ENCODE results near the gene CRYBB2. TPM values are rescaled to one million over a fixed set of nuclear protein-coding genes. Genes with fewer than 3 reads are reported as not detected.

The CRYBB2 gene
- total RNA-seq, 1 experiment from 2014 or later: 0.39 TPM

- POLR2A ChIA-PET: no interaction called here
- no peak overlapping the region for H3K27ac ChIP-seq (ENCODE audit: low read length)
These were observed 44.5 kb upstream of the CRYBB2 start for GRCh38 chr22:25174888-25175411.

DNA sequence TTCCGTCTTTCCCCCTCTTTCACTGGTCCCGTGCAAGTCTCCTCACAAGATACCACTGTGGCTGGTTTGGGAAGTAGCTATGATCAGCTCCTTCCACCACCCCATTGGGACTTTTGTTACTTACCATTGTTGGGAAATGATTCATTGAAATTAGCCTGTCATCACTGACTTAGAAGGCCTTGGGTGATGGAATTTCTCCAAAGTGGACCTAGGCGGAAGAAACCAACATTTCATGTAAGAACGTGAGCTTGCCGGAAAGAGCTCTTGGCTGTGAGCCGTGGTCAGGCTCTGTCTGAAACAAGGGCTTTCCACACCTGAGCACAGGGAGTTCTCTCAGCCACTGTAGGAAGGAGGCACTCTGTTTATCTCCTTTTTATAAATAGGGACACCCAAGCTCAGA lies 43.3 kb upstream of the CRYBB2 start:
- no peak for DNase-seq (ENCODE audit: low read depth, low spot score)
- Histone ChIP-seq H3K27ac (ENCODE audit: low read length) (no peak overlapping the region), H3K9me3 (ENCODE audit: control insufficient read depth, insufficient read depth, low read depth, low read length) (no peaks in the 10 kb centered on the region), H3K4me1 (ENCODE audit: control insufficient read depth, insufficient read depth, low read length) (no peaks in the 10 kb centered on the region), H3K4me3 (ENCODE audit: low read depth in 2 of 2, low read length in 2 of 2) (no peak overlapping the region), H3K27me3 (ENCODE audit: control insufficient read depth, insufficient read depth, low read length) (no peaks in the 10 kb centered on the region), H3K36me3 (ENCODE audit: control insufficient read depth, insufficient read depth, low read length) (no peaks in the 10 kb centered on the region; the same call in 1 of the 2 replicates)
- no peak for ATAC-seq
- ChIA-PET POLR2A (no interaction called here), CTCF (no interaction called here)
- no TSS peak for BruUV-seq (replicated peaks)
- intact Hi-C loops (cut with micrococcal nuclease; ENCODE audit: unreplicated experiment): no loop called here
- TF ChIP-seq SIN3A (IDR thresholded peaks at IDR 0.05; ENCODE audit: borderline replicate concordance, insufficient read depth, low read depth, low read length) (no peak), POLR2AphosphoS5 (IDR thresholded peaks at IDR 0.05; ENCODE audit: low read depth, low read length) (no peak), TCF7L2 (IDR thresholded peaks at IDR 0.05; ENCODE audit: low read depth, low read length) (no peak)
- TF ChIP-seq, protein P1, sequence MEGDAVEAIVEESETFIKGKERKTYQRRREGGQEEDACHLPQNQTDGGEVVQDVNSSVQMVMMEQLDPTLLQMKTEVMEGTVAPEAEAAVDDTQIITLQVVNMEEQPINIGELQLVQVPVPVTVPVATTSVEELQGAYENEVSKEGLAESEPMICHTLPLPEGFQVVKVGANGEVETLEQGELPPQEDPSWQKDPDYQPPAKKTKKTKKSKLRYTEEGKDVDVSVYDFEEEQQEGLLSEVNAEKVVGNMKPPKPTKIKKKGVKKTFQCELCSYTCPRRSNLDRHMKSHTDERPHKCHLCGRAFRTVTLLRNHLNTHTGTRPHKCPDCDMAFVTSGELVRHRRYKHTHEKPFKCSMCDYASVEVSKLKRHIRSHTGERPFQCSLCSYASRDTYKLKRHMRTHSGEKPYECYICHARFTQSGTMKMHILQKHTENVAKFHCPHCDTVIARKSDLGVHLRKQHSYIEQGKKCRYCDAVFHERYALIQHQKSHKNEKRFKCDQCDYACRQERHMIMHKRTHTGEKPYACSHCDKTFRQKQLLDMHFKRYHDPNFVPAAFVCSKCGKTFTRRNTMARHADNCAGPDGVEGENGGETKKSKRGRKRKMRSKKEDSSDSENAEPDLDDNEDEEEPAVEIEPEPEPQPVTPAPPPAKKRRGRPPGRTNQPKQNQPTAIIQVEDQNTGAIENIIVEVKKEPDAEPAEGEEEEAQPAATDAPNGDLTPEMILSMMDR (IDR thresholded peaks at IDR 0.05): no peak
- TF ChIP-seq, protein P2, sequence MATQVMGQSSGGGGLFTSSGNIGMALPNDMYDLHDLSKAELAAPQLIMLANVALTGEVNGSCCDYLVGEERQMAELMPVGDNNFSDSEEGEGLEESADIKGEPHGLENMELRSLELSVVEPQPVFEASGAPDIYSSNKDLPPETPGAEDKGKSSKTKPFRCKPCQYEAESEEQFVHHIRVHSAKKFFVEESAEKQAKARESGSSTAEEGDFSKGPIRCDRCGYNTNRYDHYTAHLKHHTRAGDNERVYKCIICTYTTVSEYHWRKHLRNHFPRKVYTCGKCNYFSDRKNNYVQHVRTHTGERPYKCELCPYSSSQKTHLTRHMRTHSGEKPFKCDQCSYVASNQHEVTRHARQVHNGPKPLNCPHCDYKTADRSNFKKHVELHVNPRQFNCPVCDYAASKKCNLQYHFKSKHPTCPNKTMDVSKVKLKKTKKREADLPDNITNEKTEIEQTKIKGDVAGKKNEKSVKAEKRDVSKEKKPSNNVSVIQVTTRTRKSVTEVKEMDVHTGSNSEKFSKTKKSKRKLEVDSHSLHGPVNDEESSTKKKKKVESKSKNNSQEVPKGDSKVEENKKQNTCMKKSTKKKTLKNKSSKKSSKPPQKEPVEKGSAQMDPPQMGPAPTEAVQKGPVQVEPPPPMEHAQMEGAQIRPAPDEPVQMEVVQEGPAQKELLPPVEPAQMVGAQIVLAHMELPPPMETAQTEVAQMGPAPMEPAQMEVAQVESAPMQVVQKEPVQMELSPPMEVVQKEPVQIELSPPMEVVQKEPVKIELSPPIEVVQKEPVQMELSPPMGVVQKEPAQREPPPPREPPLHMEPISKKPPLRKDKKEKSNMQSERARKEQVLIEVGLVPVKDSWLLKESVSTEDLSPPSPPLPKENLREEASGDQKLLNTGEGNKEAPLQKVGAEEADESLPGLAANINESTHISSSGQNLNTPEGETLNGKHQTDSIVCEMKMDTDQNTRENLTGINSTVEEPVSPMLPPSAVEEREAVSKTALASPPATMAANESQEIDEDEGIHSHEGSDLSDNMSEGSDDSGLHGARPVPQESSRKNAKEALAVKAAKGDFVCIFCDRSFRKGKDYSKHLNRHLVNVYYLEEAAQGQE (IDR thresholded peaks at IDR 0.05; ENCODE audit: insufficient read depth in 1 of 2, low read depth in 2 of 2, low read length in 1 of 2): no peak
- in situ Hi-C loops (cut with HindIII; ENCODE audit: low pct_unique_long_range_greater_than_20kb, low sequenced_read_pairs): no loop called here

More at GRCh38 chr22:25174888-25175411, 44.5 kb upstream of the CRYBB2 start:
- Histone ChIP-seq H3K36me3 (ENCODE audit: control insufficient read depth, insufficient read depth, low read length) (no peaks in the 10 kb centered on the region; the same call in 1 of the 2 replicates), H3K27me3 (ENCODE audit: control insufficient read depth, insufficient read depth, low read length) (no peaks in the 10 kb centered on the region), H3K9me3 (ENCODE audit: control insufficient read depth, insufficient read depth, low read depth, low read length) (no peaks in the 10 kb centered on the region), H3K4me3 (ENCODE audit: low read depth in 2 of 2, low read length in 2 of 2) (no peak overlapping the region), H3K4me1 (ENCODE audit: control insufficient read depth, insufficient read depth, low read length) (no peaks in the 10 kb centered on the region)
- DNase-seq (ENCODE audit: low read depth, low spot score): no peak
- TF ChIP-seq POLR2AphosphoS5 (IDR thresholded peaks at IDR 0.05; ENCODE audit: low read depth, low read length) (no peak), TCF7L2 (IDR thresholded peaks at IDR 0.05; ENCODE audit: low read depth, low read length) (no peak)
- intact Hi-C loops (cut with micrococcal nuclease; ENCODE audit: unreplicated experiment): no loop called here
- in situ Hi-C loops (cut with HindIII; ENCODE audit: low pct_unique_long_range_greater_than_20kb, low sequenced_read_pairs): no loop called here
- ATAC-seq: no peak
- BruUV-seq (replicated peaks): no TSS peak
- CTCF ChIA-PET: no interaction called here

DNA sequence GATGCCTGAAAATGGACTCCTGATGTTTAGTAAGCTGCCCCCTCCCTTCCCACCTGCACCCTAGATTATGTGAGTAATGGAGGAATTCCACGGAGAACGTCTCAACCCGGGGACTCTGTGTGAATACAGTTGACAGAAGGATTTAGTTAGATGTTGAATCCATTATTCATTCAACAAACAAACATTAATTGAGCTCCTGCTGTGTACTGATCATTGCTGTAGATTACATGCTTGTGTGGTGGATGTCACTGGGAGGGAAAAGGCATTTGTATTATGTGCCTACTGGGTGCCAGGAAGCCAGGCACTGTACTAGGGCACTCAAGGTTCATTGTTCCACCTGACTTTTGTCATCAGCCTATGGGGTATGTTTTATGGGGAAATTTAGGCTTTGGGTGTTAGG lies 42.6 kb upstream of the CRYBB2 start:
- intact Hi-C loops (cut with micrococcal nuclease; ENCODE audit: unreplicated experiment) (no loop called here), in situ Hi-C loops (cut with HindIII; ENCODE audit: low pct_unique_long_range_greater_than_20kb, low sequenced_read_pairs) (no loop called here)
- no peaks in the 10 kb centered on the region for H3K4me1 ChIP-seq (ENCODE audit: control insufficient read depth, insufficient read depth, low read length)
- no peak overlapping the region for H3K4me3 ChIP-seq (ENCODE audit: low read depth in 2 of 2, low read length in 2 of 2)
- TF ChIP-seq, protein P2 (IDR thresholded peaks at IDR 0.05; ENCODE audit: insufficient read depth in 1 of 2, low read depth in 2 of 2, low read length in 1 of 2): no peak
- no peak for TF ChIP-seq SIN3A (IDR thresholded peaks at IDR 0.05; ENCODE audit: borderline replicate concordance, insufficient read depth, low read depth, low read length)
- TF ChIP-seq, protein P1 (IDR thresholded peaks at IDR 0.05): no peak
- no peak for TF ChIP-seq TCF7L2 (IDR thresholded peaks at IDR 0.05; ENCODE audit: low read depth, low read length)
- no peak for TF ChIP-seq POLR2AphosphoS5 (IDR thresholded peaks at IDR 0.05; ENCODE audit: low read depth, low read length)
- no TSS peak for BruUV-seq (replicated peaks)
- DNase-seq (ENCODE audit: low read depth, low spot score) (no peak), ATAC-seq (no peak)
- no peaks in the 10 kb centered on the region; the same call in 1 of the 2 replicates for H3K36me3 ChIP-seq (ENCODE audit: control insufficient read depth, insufficient read depth, low read length)
- H3K27ac ChIP-seq (ENCODE audit: low read length): no peak overlapping the region
- H3K9me3 ChIP-seq (ENCODE audit: control insufficient read depth, insufficient read depth, low read depth, low read length): no peaks in the 10 kb centered on the region
- no peaks in the 10 kb centered on the region for H3K27me3 ChIP-seq (ENCODE audit: control insufficient read depth, insufficient read depth, low read length)
- ChIA-PET POLR2A (no interaction called here), CTCF (no interaction called here)
